Measurements from ENCODE around the gene ZNF655.
"Not testable (repeated sequence)": the region's sequence is repeated elsewhere in the genome, so short reads cannot be mapped to it uniquely, and the experiment has no call there.

ZNF655 gene

DNA sequence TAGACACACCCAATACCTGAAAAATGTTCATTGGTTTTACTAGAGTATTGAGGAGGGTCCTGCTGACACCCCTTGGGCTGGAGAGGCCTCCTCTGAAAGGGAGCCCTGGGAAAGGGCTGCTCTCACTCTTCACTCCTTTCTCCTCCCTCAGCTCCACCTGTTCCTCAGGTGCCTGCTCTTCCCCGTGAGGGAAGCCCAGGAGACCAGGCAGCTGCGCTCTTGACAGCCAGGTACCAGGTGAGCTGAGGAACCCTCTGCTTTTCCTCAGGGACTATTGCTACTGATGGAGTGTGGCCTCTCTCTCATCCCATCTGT lies 3.3 kb downstream of the ZNF655 start:
- DNase-seq, result no peak

DNA sequence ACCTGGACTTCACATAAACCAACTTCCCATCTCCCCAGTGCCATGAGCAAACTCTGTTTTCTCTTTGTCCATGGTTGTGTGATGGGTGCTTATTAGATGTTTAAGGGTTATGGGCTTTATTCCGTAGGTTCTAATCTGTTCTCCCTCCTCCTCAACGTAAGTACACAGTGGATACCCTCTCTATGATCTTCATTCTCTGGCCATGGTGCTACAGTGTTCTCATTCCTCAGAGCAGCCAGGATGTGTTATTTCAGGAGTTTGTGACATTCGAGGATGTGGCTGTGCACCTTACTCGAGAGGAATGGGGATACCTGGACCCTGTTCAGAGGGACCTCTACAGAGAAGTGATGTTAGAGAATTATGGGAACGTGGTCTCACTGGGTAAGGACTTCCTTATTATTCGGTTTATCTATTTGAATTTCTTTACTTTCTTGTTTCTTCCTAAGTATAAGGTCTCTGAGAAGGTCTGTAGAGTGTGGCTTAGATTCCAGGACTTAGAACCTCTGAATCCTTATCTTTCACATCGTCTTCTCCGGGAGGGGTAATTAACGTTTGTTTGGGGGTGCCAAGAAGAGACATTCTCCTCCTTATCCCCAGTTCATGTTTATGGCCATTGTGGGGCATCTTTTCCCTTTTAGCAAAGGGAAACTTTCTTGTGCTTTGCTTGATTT lies 3.8 kb downstream of the ZNF655 start:
- no peak for DNase-seq

DNA sequence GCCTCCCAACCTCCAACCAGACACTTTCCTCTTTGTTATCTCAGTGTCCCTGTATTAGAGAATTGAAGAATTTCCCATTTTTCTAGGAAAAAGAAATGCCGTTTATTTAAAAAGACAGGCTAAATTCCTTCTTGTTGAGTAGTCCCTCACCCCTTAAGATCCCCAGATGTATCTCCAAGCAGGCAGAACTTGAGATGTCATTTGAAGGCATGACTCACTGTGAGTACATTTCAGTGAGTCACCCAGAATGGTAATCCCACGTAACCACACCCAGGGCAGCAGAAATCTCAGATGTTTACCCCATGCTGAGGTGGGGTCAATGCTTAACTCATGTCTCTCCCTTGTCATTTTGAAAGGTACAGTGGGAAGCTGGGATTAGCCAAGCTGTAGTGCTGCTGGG lies 4.4 kb downstream of the ZNF655 start:
- DNase-seq, result no peak

DNA sequence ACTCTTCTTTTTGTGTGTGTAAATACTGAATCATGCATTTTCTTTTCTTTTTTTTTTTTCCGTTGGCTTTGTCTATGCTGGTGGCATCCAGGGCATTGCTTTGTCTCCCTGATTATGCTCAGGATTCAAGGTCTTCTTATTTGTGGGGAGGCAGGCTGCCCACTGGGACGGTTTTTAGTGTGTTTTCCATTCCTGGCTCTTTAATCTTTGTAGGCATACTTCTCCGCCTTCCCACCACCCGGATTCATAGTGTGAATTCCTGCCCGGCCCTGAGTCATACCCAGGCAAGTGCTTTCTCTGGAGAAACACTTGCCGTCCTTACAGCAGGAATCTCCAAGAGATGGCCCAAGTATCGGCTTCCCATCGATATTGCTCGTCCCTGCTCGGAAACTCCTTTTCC lies 5.2 kb downstream of the ZNF655 start:
- DNase-seq, result no peak

DNA sequence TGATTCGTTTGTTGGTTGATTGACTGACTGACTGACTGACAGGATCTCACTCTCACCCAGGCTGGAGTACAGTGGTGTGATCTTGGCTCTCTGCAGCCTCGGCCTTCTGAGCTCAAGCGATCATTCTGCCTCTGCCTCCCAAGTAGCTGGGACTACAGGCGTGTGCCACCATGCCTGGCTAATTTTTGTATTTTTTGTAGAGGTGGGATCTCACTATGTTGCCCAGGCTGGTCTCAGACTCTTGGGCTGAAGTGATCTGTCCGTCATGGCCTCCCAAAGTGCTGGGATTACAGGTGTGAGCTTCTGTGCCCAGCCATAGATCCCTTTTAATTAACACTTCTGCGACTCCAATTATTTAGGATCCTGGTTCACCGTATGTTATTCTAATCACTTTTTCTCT lies 10.3 kb downstream of the ZNF655 start:
- DNase-seq, result not testable (repeated sequence)

DNA sequence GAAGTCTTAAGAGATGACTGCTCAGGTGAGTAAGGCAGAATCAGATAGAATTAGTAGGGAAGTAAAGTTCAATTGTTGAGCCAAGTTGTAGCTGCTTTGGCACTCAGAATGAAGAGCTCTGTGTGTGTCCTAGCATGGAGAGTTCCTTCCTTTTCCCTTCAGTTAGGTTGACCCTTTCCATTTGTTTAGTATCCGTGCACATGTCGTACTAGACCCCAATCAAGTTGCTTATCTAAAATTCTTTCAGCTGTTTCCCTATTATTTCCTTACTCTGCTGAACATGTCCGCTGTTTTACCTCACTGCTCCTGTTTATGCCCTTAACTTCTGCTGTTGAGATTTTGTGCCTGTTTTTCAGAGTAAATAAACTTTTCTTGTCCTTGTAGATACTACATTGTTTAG lies 13.3 kb downstream of the ZNF655 start:
- no peak for DNase-seq

DNA sequence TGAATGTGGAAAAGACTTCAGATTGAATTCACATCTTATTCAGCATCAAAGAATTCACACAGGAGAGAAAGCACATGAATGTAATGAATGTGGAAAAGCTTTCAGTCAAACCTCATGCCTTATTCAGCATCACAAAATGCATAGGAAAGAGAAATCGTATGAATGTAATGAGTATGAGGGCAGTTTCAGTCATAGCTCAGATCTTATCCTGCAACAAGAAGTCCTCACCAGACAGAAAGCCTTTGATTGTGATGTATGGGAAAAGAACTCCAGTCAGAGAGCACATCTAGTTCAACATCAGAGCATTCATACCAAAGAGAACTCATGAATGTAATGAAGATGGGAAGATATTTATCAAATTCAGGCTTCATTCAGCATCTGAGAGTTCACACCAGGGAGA lies 14.8 kb downstream of the ZNF655 start:
- DNase-seq, result no peak

DNA sequence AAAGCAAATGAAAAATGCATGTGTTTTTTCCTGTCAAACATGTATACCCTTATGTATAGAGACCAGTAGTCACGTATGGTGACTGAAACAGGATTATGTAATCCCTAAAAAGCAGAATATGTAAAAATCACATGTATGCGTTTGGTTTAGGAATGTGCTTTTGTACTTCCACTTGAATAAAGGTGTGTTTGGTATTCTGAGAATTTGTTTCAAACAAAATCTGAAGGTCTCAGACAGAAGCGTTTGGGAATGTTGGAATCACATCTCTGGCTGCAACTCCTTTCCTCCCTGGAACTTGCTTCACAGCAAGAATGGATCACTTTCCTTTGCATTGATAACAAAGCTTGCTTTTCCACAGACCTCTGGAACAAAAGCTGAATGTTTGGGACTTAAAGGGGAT lies 17.8 kb downstream of the ZNF655 start:
- no peak for DNase-seq

DNA sequence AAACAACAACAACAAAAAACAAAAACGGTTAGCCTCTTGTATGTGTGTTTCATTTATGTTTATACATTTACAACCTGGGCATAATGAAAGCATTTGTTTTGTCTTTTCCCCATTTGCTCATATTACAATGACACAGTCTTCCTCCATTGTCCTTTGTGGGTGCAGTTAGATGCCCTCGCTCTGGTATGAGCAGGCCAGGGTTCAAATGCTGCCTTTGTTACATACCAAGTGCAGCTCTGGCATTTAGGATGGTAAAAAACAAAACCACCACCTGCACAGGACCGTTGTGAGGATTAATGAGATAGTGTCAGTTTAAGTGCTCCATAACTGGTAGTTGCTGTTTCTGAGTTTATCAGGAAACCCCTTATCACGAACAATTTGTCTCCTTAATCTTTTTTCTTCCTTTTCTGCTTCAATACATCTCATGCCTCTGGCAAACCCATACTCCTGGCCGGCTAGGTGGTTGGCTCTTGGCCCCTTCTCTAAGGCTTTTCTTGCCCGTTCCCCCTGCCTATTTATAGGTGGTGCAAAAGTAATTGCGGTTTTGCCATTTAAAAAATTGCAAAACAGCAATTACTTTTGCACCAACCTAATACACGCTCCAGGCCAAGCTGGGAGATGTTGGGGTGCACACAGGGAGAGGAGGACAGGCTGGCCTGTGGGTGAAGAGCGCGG lies 21.0 kb downstream of the ZNF655 start:
- no peak for DNase-seq

DNA sequence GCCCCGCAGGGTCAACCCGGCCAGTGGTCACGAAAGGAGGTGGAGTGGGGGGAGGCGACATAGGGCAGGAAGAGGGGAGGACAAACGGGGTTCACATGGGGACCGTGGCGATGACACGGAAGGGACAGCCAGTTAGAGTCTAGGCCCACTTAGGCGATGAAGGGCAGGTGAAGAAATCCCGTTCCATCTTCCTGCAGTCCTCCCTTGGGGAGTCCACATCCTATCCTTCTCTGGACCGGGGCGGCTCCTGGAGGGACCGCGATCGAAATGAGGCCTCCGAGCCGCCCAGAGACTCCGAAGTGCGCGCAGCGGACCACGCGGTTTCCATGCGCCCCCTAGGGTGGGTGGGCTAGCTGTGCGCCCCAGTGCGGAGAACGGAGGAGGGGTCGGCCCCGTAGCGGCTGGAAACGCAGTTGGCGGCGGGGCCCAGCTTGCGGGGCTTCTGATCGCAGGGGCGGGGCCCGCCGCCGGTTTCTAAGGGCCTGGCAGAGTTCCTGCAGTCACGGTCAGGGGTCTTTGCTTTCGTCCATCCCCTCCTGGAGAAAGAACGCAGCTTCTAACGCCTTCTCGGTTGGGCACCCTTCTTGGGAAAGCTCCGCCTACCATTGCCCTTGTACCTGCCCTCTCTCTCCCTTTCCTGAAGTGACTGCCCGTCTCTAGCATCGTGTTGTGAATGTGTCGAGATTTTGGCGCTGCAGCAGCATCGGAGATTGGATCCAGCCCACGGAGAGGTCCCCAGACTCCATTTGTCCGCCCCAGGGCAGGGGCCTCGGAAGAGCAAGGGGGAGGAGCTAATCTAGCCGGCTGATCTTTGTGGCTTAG lies 21.7 kb downstream of the ZNF655 start:
- peak; percentile 55 for DNase-seq

DNA sequence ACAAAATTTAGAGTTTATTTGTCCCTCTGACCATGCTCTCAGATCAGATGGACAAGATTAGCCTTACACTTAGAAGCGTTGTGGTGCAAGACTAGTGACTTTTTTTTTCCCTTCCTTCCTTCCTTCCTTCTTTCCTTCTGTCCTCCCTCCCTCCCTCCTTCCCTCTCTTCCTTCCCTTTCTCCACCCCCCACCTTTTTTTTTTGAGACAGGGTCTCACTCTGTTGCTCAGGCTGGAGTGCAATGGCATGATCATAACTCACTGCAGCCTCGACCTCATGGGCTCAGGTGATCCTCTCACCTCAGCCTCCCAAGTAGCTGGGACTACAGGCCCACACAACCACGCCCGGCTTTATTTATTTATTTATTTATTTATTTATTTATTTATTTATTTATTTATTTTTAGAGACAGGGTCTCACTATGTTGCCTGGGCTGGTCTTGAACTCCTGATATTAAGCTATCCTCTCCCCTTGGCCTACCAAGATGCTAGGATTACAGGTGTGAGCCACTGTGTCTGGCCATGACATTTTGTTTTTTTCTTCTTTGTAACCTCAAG lies 22.4 kb downstream of the ZNF655 start:
- not testable (repeated sequence) for DNase-seq

DNA sequence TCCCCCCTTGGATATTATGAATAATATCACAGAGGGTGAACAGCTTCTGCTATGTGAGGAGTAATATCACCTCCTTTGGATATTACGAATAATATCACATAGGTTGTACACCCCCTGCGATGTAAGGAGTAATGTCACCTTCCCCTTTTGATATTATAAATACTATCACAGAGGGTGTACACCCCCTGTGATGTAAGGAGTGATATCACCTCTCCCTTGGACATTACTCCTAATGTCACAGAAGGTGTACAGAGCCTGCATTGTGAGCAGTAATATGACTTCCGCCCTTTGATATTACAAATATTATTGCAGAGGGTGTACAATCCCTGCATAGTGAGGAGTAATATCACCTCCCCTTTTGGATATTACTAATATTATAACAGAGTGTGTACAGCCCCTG lies 30.4 kb downstream of the ZNF655 start:
- DNase-seq, result no peak

DNA sequence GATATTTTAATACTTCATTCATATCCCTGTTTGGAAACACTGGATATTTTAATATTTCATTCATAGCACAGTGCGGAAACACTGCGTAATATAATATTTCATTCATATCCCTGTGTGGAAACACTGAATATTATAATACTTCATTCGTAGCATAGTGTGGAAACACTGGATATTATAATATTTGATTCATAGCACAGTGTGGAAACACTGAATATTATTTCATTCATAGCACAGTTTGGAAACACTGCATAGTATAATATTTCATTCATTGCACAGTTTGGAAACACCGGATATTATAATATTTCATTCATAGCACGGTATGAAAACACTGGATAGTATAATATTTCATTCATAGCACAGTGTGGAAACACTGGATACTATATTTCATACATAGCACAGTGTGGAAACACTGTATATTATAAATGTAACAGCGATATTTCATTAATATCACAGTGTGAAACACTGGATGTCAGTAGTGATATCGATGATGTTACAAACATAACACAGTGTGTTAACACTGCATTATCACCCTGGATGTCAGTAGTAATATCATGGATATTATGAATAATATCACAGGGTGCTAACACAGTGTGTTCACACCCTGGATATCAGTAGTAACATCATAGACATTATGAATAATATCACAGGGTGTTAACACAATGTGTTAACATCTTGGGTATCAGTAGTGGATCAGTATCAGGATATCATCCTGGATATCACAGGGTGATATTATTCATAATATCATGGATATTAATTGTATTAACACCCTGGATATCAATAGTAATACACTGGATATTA lies 36.7 kb downstream of the ZNF655 start:
- DNase-seq, result no peak

DNA sequence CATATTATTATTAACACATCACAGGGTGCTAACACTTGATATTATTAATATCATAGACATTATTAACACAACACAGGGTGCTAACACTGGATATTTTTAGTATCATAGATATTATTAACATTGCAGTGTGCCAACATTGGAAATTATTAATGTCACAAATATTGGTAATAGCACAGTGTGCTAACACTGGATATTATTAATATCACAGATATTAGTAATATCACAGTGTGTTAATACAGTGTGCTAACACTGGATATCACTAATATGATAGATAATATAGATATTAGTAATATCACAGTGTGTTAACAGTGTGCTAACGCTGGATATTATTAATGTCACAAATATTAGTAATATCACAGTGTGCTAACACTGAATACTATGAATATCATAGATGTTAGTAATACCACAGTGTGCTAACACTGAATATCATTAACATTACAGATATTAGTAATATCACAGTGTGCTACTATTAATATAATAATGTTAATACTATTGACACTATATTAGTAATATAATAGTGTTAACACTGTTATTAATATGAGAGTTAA lies 38.0 kb downstream of the ZNF655 start:
- DNase-seq, result no peak

DNA sequence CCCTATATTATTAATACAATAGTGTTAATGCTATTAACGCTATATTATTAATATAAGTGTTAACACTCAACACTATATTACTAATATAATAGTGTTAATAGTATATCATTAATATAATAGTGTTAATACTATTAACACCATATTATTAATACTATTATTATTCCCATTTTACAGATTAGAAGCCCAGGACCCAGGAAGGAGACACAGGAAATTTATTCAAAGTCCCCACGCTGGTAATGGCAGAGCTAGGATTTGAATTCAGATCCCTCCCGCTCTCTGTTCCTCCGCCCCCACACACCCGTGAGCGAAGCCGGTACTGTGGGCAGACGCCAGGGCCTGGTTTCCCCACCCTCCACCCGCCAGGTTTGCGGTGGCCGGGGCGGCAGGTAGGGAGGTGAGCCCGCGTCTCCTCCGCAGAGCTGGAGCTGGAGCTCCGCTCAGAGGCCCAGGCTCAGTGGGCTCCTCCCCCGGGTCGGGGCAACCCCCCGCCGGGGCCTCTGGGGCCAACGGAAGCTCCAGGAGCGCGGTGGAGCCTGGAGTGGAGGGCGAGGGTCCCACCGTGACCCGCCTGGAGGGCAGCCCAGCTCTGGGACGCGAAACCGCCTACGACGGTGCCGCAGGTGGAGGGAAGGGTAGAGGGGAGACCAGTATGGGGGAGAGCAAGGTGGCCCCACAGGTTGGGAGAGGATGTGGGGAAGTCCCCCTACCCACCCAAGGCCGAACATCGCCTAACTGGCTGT lies 39.5 kb downstream of the ZNF655 start, which contains the start of gene TMEM225B:
Gene TMEM225B, plus strand, starts transcription at position 506 of the 740 bp plus-strand sequence. CDS start 6,122 bp downstream, outside the sequence.
- DNase-seq, result no peak

DNA sequence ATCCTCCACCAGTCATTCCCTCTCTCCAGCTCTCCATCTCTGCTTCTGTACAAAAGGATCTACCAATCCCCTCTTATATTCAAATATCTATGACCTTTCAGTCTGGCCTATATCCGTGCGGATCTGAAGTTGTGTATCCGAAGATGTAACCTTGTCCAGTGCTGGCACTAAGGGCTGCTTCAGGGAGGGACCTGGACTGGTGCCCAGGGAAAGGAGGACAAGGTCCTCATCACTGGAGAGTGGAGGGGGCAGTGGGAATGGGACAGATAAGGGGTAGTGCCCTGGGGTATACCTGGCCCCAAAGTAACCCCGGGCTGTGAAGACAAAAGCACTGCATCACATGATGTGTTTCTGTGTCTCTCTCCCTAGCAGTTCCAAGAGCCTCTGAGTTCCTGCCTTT lies 41.4 kb downstream of the ZNF655 start:
- DNase-seq, result no peak

DNA sequence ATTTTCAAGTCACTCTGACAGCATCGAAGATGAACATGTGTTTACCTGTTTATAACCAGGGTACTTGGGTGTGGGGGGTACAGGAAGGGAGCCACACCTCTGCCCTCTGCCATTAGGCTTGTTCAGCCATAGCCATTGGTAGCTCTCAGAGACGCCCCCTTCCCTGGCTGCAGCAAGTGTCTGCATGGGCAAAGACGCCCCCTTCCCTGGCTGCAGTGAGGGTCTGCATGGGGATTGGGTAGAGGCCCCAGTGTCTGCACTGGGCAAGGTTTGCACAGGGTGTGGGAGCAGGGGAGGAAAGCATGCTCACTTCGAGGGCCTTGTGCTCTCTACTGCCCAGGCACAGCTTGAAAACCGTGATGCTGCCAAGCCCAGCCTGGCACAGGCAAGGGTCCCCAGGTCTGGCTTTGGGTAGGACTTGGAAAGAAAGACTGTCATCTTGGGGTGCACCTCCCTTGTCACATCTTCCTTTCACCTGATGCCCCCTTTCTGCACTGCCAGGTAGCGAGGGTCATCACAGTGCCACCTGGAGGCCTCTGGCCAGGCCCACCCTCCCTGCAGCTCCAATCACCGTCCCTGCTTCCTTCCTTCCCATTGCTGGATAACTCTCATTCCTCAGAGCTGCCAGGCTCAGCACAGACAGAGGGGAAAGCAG lies 43.3 kb downstream of the ZNF655 start:
- no peak for DNase-seq

DNA sequence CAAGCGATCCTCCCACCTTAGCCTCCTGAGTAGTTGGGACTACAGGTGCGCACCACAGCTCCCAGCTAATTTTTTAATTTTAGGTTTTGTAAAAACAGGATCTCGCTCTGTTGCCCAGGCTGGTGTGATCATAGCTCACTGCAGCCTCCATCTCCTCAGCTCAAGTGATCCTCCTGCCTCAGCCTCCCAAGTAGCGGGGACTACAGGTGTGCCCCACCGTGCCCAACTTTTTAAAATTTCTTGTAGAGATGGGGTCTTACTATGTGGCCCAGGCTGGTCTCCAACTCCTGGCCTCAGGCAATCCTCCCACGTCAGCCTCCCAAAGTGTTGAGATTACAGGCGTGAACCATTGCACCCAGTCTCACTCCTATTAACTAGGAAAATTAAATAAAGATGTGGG lies 47.1 kb downstream of the ZNF655 start:
- no peak for DNase-seq

DNA sequence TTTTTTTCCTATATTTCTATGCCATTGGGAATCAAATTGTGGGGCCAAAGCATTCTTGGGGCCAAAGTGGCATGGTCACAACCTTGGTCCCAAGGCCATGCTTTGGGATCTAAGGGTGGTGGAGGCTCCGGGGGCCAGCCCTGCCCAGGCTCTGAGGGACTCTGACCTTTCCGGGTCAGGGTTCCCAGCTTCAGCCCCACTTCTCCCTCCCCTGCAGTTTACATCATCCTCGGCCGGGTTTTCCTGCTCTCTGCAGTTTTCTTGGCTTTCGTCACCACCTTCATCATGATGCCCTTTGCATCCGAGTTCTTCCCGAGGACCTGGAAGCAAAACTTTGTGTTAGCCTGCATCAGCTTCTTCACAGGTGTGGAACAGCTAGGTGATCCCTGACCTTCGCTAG lies 48.1 kb downstream of the ZNF655 start:
- no peak for DNase-seq

DNA sequence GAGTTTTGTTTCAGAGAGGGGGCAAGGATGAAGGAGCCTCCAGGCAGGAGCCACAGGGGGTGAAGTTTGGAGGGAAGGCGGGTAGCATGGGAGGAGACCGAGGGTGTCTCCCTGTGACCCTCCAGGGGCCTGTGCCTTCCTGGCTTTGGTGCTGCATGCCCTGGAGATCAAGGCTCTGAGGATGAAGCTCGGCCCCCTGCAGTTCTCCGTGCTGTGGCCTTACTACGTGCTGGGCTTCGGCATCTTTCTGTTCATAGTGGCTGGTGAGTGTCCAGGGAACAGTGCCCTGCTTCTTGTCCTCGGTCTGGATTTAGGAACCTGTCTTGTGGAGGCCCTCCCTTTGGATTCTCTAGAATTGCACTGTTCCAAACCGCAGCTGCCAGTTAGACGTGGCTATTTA lies 49.1 kb downstream of the ZNF655 start:
- no peak for DNase-seq

DNA sequence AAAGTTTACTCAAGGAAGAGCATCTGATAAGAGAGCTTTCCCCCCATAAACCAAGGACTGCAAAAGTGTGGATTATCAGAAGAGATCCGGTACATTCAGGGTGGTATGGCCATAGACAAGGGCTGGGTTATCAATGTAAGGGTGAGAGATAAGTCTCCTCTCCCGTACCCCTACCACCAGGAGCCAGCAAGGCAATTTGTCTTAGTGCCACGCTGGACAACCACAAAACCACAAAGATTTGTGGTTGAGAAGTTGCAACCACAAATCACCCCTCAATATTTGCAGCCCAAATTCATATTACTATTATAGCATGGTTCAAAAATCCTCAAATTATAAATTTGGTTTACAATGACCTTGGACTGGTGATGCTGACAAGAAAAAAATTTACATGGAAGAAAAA lies 56.1 kb downstream of the ZNF655 start:
- DNase-seq, result no peak

All from CD4-positive, alpha-beta T cell treated with Interleukin-10 for 1 hour (primary cell).